ENCODE measurements around the gene C16orf92. TPM values are rescaled to one million over a fixed set of nuclear protein-coding genes. Genes with fewer than 3 reads are reported as not detected.

C16orf92 gene, protein sequence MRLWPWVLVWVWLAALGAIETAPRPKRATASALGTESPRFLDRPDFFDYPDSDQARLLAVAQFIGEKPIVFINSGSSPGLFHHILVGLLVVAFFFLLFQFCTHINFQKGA
- not detected in 2 replicates for total RNA-seq

DNA sequence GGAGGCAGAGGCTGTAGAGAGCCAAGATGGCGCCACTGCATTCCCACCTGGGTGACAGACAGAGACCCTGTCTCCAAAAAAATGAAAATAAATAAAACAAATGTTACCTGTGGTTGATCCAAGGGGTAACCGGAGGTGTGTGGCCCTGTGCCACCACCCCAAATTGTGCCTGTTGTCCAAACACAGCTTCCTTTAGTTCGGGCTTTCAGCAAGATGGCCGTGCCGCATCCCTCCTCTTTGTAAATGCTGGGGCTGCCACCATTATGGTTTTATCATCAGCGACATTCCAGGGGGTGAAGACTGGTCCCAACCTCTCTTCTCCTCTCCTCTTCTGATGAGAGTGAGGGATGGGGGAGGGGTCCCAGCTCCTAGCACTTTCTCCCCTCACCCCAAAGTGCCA is at the start of gene C16orf92:
Gene C16orf92 (plus strand): TSS at position 312 of the 400 bp plus-strand sequence. CDS start 143 bp downstream, outside the sequence.
- intact Hi-C loops (cut with micrococcal nuclease): loop anchor here (5.0 kb wide), 2 partner anchors 201 to 216 kb away; partner anchors contain the start of genes MAZ and MVP
- H3K4me1 Mint-ChIP-seq (ENCODE audit: low read depth): peaks cover 17% of the 10 kb centered on the region
- H3K4me3 Mint-ChIP-seq: peak within 1 kb of the TSS; percentile 9
- H3K9me3 Mint-ChIP-seq: no peaks in the 10 kb centered on the region
- H3K27ac Mint-ChIP-seq: no peak within 1 kb of the TSS
- H3K36me3 Mint-ChIP-seq (ENCODE audit: low read depth): no peaks in the 10 kb centered on the region
- H3K27me3 Mint-ChIP-seq (ENCODE audit: insufficient read depth): peaks cover 25% of the 10 kb centered on the region
- no peak for DNase-seq (ENCODE audit: low spot score)

DNA sequence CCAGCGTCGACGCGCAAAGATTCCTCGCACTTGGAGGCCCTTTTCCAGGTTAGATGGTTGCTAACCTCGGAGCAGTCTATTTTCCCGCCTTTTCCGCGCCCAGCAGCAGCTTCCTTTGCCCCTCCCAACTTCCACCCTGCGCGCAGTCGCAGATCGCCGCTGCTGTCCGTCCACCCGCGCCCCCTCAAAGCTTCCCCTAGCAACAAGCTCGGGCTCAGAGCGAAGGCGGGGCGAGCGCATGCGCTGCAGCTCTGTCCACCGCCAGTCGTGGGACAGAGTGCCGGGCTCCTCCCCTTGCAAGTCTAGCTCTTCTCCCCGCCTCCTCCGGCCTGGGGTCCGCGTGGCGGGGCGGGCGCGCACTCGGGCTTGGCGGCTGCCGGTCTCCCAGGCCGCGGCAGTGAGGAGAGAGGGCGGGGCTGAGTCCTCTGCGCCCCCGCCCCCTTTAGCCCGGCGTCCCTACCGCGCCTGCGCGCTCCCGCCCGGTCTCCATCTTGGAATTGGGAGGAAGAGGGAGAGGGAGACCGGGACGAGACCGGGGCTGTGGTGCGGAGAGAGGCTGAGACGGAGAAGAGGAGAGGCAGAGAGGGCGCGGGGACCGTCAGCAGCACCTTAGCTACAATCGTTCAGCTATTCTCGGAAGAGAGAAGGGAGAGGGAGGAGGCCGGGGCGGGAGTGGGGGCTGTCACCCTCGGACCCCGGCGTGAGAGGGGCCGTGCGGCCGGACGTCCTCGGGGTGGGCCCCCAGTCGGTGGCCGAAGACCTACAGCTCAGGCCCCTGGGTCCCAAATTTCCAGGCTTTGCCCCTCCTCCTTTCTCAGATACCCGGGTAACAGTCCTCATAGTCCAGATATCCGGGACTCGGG is 49.4 kb upstream of the C16orf92 start, which contains the start of gene TAOK2:
Gene TAOK2 (plus strand): TSS at position 485 of the 863 bp plus-strand sequence. CDS start 3,905 bp downstream, outside the sequence.
- Mint-ChIP-seq H3K4me1 (ENCODE audit: low read depth) (peaks cover 36% of the 10 kb centered on the region), H3K36me3 (ENCODE audit: low read depth) (peaks cover 22% of the 10 kb centered on the region)
- intact Hi-C loops (cut with micrococcal nuclease): loop anchor here (1.0 to 10.0 kb wide), 8 partner anchors 11 to 681 kb away; partner anchors contain the start of genes ALDOA, ASPHD1, CDIPT and FBRS

DNA sequence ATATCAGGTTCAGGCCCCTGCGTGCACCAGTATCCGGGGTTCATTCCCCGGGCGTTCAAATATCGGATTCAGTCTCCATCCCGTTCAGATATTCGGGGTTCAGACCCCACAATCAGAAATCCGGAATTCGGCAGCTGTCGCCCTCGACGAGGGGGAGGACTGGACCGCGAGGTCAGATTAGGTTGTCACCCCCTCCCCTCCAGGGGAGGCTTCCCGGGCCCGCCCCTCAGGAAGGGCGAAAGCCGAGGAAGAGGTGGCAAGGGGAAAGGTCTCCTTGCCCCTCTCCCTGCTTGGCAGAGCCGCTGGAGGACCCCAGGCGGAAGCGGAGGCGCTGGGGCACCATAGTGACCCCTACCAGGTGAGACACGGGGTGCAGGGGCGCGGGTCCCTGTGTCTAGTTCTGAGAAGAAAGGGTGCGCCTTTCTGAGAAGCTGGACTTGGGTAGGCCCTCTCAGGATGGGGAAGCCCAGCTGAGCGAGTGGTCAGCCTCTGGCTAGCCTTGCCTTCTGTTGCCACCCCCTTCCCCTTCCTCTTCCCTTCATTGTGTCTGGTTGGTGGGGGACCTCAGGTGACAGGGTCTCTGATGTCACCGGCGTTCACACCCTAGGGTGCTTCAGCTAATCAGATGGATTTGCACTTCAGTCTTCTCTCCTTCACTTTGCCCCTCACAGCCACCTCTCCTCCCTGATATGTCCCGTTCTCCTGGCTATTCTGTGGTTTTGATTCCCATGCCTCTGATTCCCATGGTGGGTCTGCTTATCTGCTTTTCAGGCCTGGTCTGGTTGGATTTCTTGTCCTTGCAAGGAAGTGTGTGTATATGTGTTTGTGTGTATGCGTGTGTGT is 48.5 kb upstream of the C16orf92 start:
- peaks cover 36% of the 10 kb centered on the region for H3K4me1 Mint-ChIP-seq (ENCODE audit: low read depth)
- peaks cover 6% of the 10 kb centered on the region for H3K9me3 Mint-ChIP-seq
- DNase-seq (ENCODE audit: low spot score): no peak
- no peaks in the 10 kb centered on the region for H3K27me3 Mint-ChIP-seq (ENCODE audit: insufficient read depth)
- peak overlapping the region; percentile 92 for H3K4me3 Mint-ChIP-seq
- H3K36me3 Mint-ChIP-seq (ENCODE audit: low read depth): peaks cover 27% of the 10 kb centered on the region
- intact Hi-C loops (cut with micrococcal nuclease): loop anchor here (10.0 kb wide), 1 partner anchor 680 kb away; the partner anchor contains the start of genes FBRS and PRR14
- peak overlapping the region; percentile 72 for H3K27ac Mint-ChIP-seq

More for the DNA sequence above, 49.4 kb upstream of the C16orf92 start, which contains the start of gene TAOK2:
- H3K27ac Mint-ChIP-seq: peak within 1 kb of the TSS; percentile 91
- DNase-seq (ENCODE audit: low spot score): peak; percentile 97
- peak within 1 kb of the TSS; percentile 92 for H3K4me3 Mint-ChIP-seq
- H3K9me3 Mint-ChIP-seq: peaks cover 6% of the 10 kb centered on the region
- no peaks in the 10 kb centered on the region for H3K27me3 Mint-ChIP-seq (ENCODE audit: insufficient read depth)

DNA sequence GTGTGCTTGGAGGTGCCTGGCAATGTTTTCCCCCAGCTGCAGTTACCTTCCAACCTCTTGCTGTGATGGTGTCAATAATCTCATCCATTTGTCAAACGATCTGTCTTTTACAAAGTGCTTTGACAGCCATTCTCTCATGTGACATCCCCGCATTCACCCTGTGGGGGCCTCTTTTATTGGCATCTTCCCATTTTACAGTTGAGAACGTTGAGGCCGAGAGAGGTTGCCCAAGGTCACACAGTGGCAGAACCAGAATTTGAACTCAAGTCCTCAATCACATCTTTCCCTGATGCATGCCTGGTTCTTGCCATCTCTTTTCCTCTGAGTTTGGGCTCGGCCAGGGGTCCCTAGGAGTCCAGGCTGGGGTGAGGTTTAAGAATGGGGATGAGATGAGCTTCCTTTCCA is 47.9 kb upstream of the C16orf92 start:
- H3K9me3 Mint-ChIP-seq: peaks cover 6% of the 10 kb centered on the region

DNA sequence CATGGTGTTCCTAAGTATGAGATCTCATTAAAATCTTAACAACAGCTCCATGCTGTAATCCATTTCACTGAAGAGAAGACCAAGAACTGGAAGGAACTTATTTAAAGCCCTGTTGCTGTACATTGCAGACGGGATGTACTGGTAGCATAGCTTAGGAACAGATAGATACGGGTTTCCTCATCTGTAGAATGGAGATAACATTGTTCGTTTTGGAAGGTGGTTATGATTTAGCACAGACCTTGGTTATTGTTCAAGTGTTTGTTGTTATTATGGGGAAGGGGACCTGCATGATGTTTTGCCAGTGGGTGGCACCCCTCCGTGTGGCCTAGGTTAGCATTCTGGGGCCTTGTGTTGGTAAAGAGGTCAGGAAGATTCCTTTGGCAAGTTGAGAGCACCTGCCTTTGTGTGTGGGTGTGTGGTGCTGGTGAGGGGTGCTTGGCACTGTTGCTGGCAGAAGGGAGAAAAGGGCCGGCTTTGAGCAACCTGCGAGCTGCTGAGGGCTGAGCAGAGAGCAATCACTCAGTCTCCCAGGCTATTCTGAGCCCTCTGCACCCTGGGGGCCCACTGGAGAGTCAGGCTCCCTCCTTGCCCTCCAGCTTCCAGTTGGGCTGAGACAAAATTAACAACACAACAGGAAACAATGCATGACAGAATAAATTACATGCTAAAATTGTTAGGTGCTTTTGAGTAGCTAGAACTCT is 47.0 kb upstream of the C16orf92 start:
- no peaks in the 10 kb centered on the region for H3K27me3 Mint-ChIP-seq (ENCODE audit: insufficient read depth)
- peaks cover 36% of the 10 kb centered on the region for H3K4me1 Mint-ChIP-seq (ENCODE audit: low read depth)
- peak overlapping the region; percentile 92 for H3K4me3 Mint-ChIP-seq
- H3K27ac Mint-ChIP-seq: peak overlapping the region; percentile 53
- DNase-seq (ENCODE audit: low spot score): no peak
- peaks cover 31% of the 10 kb centered on the region for H3K36me3 Mint-ChIP-seq (ENCODE audit: low read depth)
- H3K9me3 Mint-ChIP-seq: peaks cover 6% of the 10 kb centered on the region
- intact Hi-C loops (cut with micrococcal nuclease): loop anchor here (10.0 kb wide), 1 partner anchor 679 kb away; the partner anchor contains the start of genes FBRS and PRR14

More for the DNA sequence above, 47.9 kb upstream of the C16orf92 start:
- H3K4me3 Mint-ChIP-seq: peak overlapping the region; percentile 92
- peaks cover 36% of the 10 kb centered on the region for H3K4me1 Mint-ChIP-seq (ENCODE audit: low read depth)
- peak overlapping the region; percentile 72 for H3K27ac Mint-ChIP-seq
- intact Hi-C loops (cut with micrococcal nuclease): loop anchor here (10.0 kb wide), 1 partner anchor 680 kb away; the partner anchor contains the start of genes FBRS and PRR14
- peaks cover 27% of the 10 kb centered on the region for H3K36me3 Mint-ChIP-seq (ENCODE audit: low read depth)
- no peak for DNase-seq (ENCODE audit: low spot score)
- H3K27me3 Mint-ChIP-seq (ENCODE audit: insufficient read depth): no peaks in the 10 kb centered on the region

DNA sequence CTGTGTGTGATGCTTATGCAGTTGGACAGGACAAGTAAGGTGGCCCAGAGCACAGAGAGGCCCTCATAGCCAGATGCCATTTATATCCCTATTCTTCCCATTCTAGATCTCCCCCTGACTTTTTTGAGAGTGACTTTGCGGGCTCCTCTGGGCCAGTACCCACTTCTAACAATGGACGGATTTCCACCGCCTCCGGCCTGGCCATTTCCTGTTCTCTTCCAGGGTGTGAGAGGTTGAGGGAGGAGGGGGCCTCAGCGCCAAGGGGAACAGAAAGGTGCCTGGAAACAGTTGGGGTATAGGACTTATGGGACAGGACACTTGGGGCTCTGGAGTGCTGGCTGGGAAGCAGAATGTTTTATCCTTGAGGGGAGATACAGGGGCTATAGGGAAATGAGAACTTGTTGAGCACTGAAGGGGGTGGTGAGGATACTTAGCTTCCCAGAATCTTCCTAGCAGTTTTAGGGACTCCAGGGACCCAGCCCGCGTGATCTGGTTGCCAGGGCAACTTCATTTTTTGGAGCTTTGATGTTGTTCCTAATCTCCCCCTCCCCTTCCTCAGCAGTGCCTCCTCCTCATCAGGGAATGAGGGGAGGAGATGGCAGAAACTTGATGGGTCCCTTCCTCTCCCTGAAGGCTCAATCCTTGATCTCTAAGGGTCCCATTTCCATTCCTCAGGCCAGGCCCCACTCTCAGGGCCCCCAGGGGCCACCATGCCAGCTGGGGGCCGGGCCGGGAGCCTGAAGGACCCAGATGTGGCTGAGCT is 45.8 kb upstream of the C16orf92 start:
- Mint-ChIP-seq H3K36me3 (ENCODE audit: low read depth) (peaks cover 37% of the 10 kb centered on the region), H3K4me1 (ENCODE audit: low read depth) (peaks cover 36% of the 10 kb centered on the region), H3K27ac (no peak overlapping the region), H3K27me3 (ENCODE audit: insufficient read depth) (no peaks in the 10 kb centered on the region), H3K9me3 (peaks cover 6% of the 10 kb centered on the region), H3K4me3 (no peak overlapping the region)
- intact Hi-C loops (cut with micrococcal nuclease): loop anchor here (10.0 kb wide), 1 partner anchor 678 kb away; the partner anchor contains the start of genes FBRS and PRR14
- DNase-seq (ENCODE audit: low spot score): no peak

DNA sequence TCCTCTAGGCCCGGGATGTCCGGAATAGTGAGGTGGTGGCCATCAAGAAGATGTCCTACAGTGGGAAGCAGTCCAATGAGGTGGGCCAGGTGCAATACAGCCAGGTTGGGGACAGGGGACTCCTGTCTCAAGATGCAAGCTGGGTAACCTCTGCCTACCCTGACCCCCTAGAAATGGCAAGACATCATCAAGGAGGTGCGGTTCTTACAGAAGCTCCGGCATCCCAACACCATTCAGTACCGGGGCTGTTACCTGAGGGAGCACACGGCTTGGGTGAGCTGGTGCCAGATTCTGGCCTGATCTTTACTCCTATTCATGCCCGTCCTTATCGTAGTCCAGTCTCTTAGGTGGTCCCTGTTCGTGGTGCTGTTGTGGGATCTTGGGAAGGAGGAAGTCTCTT is 44.9 kb upstream of the C16orf92 start:
- intact Hi-C loops (cut with micrococcal nuclease): loop anchor here (10.0 kb wide), 1 partner anchor 677 kb away; the partner anchor contains the start of genes FBRS and PRR14
- H3K27ac Mint-ChIP-seq: no peak overlapping the region
- peaks cover 4% of the 10 kb centered on the region for H3K9me3 Mint-ChIP-seq
- peaks cover 34% of the 10 kb centered on the region for H3K4me1 Mint-ChIP-seq (ENCODE audit: low read depth)
- no peak overlapping the region for H3K4me3 Mint-ChIP-seq
- no peak for DNase-seq (ENCODE audit: low spot score)
- H3K27me3 Mint-ChIP-seq (ENCODE audit: insufficient read depth): no peaks in the 10 kb centered on the region
- peaks cover 41% of the 10 kb centered on the region for H3K36me3 Mint-ChIP-seq (ENCODE audit: low read depth)

DNA sequence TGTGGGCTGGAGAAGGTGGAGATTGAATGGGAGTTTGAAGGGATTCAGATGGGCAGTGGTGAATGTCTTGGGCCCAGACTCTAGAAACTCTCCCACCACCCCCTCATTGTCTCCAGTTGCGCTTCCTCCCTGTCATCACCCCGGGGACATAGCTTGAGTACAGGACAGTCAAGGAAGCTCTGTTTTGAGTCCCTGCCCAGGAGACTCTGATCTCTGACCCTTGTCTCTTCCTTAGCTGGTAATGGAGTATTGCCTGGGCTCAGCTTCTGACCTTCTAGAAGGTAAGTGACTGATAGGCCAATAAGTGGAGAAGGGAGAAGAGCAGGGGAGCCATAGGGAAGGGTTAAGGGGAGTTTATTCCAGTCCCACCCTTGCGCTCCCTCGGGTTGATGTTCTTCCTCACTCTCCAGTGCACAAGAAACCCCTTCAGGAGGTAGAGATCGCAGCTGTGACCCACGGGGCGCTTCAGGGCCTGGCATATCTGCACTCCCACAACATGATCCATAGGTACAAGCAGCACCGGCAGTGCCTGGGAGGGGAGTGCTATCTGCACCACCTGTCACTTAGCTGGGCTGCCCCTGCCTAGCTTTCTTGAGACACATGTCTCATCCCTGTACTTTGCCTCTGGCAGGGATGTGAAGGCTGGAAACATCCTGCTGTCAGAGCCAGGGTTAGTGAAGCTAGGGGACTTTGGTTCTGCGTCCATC is 44.3 kb upstream of the C16orf92 start:
- Mint-ChIP-seq H3K9me3 (no peaks in the 10 kb centered on the region), H3K4me1 (ENCODE audit: low read depth) (peaks cover 29% of the 10 kb centered on the region), H3K27ac (no peak overlapping the region), H3K4me3 (no peak overlapping the region), H3K27me3 (ENCODE audit: insufficient read depth) (no peaks in the 10 kb centered on the region), H3K36me3 (ENCODE audit: low read depth) (peaks cover 42% of the 10 kb centered on the region)
- intact Hi-C loops (cut with micrococcal nuclease): loop anchor here (10.0 kb wide), 1 partner anchor 676 kb away; the partner anchor contains the start of genes FBRS and PRR14
- no peak for DNase-seq (ENCODE audit: low spot score)

DNA sequence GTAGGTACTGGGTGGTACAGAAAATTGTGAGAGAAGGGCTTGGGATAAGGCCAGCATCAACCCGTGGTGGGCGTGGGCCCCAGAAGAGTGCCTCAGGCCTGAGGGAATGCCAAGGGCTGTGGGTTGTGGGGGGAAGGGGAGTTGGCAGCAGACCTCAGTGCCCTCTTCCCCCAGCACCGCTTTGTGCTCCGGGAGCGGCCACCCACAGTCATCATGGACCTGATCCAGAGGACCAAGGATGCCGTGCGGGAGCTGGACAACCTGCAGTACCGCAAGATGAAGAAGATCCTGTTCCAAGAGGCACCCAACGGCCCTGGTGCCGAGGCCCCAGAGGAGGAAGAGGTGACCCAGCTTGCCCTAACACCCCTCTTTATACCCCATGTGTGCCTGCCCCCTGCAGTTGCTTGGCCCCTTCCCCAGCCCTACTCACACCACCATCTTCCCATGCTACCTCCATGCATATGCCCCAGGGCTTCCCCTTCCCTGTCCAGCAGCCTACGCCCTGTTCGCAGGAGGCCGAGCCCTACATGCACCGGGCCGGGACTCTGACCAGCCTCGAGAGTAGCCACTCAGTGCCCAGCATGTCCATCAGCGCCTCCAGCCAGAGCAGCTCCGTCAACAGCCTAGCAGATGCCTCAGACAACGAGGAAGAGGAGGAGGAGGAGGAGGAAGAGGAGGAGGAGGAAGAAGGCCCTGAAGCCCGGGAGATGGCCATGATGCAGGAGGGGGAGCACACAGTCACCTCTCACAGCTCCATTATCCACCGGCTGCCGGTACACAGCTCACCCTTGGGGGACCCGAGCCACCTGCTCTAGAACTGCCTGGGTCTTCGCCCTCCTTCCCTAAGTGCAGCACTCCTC is 40.2 kb upstream of the C16orf92 start:
- Mint-ChIP-seq H3K4me1 (ENCODE audit: low read depth) (no peaks in the 10 kb centered on the region), H3K9me3 (no peaks in the 10 kb centered on the region), H3K36me3 (ENCODE audit: low read depth) (peaks cover 62% of the 10 kb centered on the region), H3K27ac (no peak overlapping the region), H3K4me3 (no peak overlapping the region), H3K27me3 (ENCODE audit: insufficient read depth) (no peaks in the 10 kb centered on the region)
- DNase-seq (ENCODE audit: low spot score): no peak
- intact Hi-C loops (cut with micrococcal nuclease): no loop called here

DNA sequence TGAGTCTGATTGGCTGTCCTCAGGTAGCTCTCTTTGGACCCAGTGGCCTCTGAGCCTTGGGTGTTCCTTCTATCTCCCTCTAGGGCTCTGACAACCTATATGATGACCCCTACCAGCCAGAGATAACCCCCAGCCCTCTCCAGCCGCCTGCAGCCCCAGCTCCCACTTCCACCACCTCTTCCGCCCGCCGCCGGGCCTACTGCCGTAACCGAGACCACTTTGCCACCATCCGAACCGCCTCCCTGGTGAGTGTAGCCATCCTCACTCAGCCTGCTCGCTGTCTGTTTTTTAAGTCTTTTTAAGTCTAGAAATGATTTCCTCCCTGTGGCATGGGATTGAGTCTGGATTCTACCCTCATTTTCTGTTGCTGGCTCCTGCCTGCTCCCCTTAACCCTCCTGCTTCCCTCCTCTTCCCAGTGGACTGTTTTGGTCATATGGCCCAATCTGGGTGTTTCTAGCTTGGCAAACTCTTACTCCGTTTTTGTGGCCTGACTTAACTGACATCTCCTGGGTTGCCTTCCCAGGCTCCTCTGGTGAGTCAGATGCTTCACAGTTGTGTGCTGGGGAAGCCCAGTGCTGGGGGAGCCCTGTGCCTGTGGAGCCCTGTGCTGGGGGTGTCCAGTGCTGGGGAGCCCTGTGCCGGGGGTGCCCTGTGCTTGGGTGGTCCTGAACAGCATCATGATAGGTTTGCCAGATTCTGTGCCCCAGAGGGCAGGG is 39.4 kb upstream of the C16orf92 start:
- Mint-ChIP-seq H3K4me3 (no peak overlapping the region), H3K27me3 (ENCODE audit: insufficient read depth) (no peaks in the 10 kb centered on the region), H3K27ac (no peak overlapping the region), H3K9me3 (no peaks in the 10 kb centered on the region), H3K4me1 (ENCODE audit: low read depth) (no peaks in the 10 kb centered on the region), H3K36me3 (ENCODE audit: low read depth) (peaks cover 64% of the 10 kb centered on the region)
- intact Hi-C loops (cut with micrococcal nuclease): no loop called here
- DNase-seq (ENCODE audit: low spot score): no peak
